HG03575 (cell line): Measurements from ENCODE around the gene EXOC3L4.

Experiments used
- ATAC-seq: cut with Tn5 transposase; IDR thresholded peaks from one replicate; pipeline ENCODE4 v1.9.1; 2021; ENCODE audit not compliant: unreplicated experiment, insufficient number of reproducible peaks, low FRiP score; ENCODE audit errors: extremely low read depth

EXOC3L4 gene

GRCh38 chr14:103068351-103069073, 26.0 kb upstream of the EXOC3L4 start:
- ATAC-seq = no peak

GRCh38 chr14:103070263-103070885, 24.2 kb upstream of the EXOC3L4 start:
- ATAC-seq = no peak

- ATAC-seq = no peak
Observed at GRCh38 chr14:103070971-103071542, 23.5 kb upstream of the EXOC3L4 start.

- ATAC-seq = no peak
Observed at GRCh38 chr14:103071544-103072251, 22.8 kb upstream of the EXOC3L4 start.

- no peak for ATAC-seq
Observed at GRCh38 chr14:103072595-103073366, 21.7 kb upstream of the EXOC3L4 start.

GRCh38 chr14:103073367-103073875, 21.1 kb upstream of the EXOC3L4 start:
- no peak for ATAC-seq

GRCh38 chr14:103073876-103074728, 20.4 kb upstream of the EXOC3L4 start:
- ATAC-seq = no peak

- no peak for ATAC-seq
Observed at GRCh38 chr14:103074729-103075367, 19.7 kb upstream of the EXOC3L4 start.

- ATAC-seq = no peak
Observed at GRCh38 chr14:103078420-103078749, 16.1 kb upstream of the EXOC3L4 start.

GRCh38 chr14:103078860-103079587, 15.5 kb upstream of the EXOC3L4 start:
- ATAC-seq = no peak

- no peak for ATAC-seq
Observed at GRCh38 chr14:103081951-103082350, 12.6 kb upstream of the EXOC3L4 start.

GRCh38 chr14:103084021-103084919, 10.3 kb upstream of the EXOC3L4 start, which contains the start of gene LBHD2:
Gene LBHD2, plus strand, starts transcription at chr14:103084210. Its CDS starts 1,803 bp downstream, at chr14:103086013.
- no peak for ATAC-seq

- ATAC-seq = no peak
Observed at GRCh38 chr14:103085106-103086091, 9.1 kb upstream of the EXOC3L4 start.

- no peak for ATAC-seq
Observed at GRCh38 chr14:103086771-103087342, 7.7 kb upstream of the EXOC3L4 start.
